A549 (cell line): Measurements from ENCODE around the gene LRRC74A. TPM values are rescaled to one million over a fixed set of nuclear protein-coding genes. Genes with fewer than 3 reads are reported as not detected.
"Not testable (repeated sequence)": the region's sequence is repeated elsewhere in the genome, so short reads cannot be mapped to it uniquely, and the experiment has no call there.

Source experiments
- ATAC-seq, 2 experiments: fragments of 200-7000 bp in 1 of 2; fragments of >200 bp in 1 of 2; cut with Nextera tagmentation in 1 of 2; cut with Tn5 transposase in 1 of 2; 3 replicates each; pipeline versions ENCODE4 v1.8.0 to v1.9.1; 2018 to 2020; ENCODE audit warnings: mild to moderate bottlenecking in 1 of 2, moderate library complexity in 1 of 2
- CTCF ChIA-PET: fragments of 300-600 bp; sonication (Branson Sonifier 250); formaldehyde crosslinking; extraction: SDS; loops from one replicate; lab custom pipeline; 2021; ENCODE audit warnings: antibody characterized with exemption, inconsistent platforms; lab: Yijun Ruan, JAX
- POLR2A ChIA-PET: fragments of 350-600 bp; formaldehyde crosslinking; extraction: SDS; loops from one replicate; lab custom pipeline; 2021; ENCODE audit warnings: antibody characterized with exemption, inconsistent platforms; lab: Yijun Ruan, JAX
- DNase-seq, 2 experiments: peaks; one replicate each; pipeline versions ENCODE4 v3.0.0 to v3.0.0-alpha.2; 2011 to 2016; ENCODE audit warnings: low read depth in 1 of 2, low spot score in 1 of 2
- FAIRE-seq: peaks from 2 replicates; lab custom pipeline; 2011; peaks lifted over from hg19 to GRCh38; lab: Jason Lieb, UNC
- H3K27ac ChIP-seq, 2 experiments: fragments of >200 bp; sonication (Bioruptor Twin); formaldehyde crosslinking; 3 replicates each; pipeline ENCODE4 v1.5.1; 2016 to 2017
- H3K4me1 ChIP-seq: fragments of >200 bp; sonication (Bioruptor Twin); formaldehyde crosslinking; 3 replicates; pipeline ENCODE4 v1.6.1; 2016
- H3K4me2 ChIP-seq: fragments of >200 bp; sonication (Bioruptor Twin); formaldehyde crosslinking; 3 replicates; pipeline ENCODE4 v1.6.1; 2016
- H3K4me3 ChIP-seq: fragments of >200 bp; sonication (Bioruptor Twin); formaldehyde crosslinking; 3 replicates; pipeline ENCODE4 v1.5.1; 2016
- H3K9me3 ChIP-seq: fragments of >200 bp; sonication (Bioruptor Twin); formaldehyde crosslinking; 3 replicates; pipeline ENCODE4 v1.6.1; 2016
- CBX8 ChIP-seq: fragments of 200-600 bp; sonication (generic); IDR thresholded peaks from 2 replicates; pipeline ENCODE4 v1.6.1; 2016
- CEBPB ChIP-seq, 2 experiments: fragments of >200 bp in 1 of 2; sonication (Bioruptor Twin) in 1 of 2; formaldehyde crosslinking in 1 of 2; IDR thresholded peaks; 2 replicates each; pipeline ENCODE4 v1.6.1; 2012 to 2016
- CTCF ChIP-seq: fragments of >200 bp; sonication (Bioruptor Twin); formaldehyde crosslinking; IDR thresholded peaks from 3 replicates; pipeline ENCODE4 v1.5.1; 2016
- ELK1 ChIP-seq: fragments of 150-350 bp; IDR thresholded peaks from 2 replicates; pipeline ENCODE4 v1.6.1; 2014; ENCODE audit warnings: low read depth, mild to moderate bottlenecking, low read length
- EP300 ChIP-seq, 2 experiments: fragments of >200 bp; sonication (Bioruptor Twin); formaldehyde crosslinking; IDR thresholded peaks; 2 replicates in 1 of 2; 3 replicates in 1 of 2; pipeline ENCODE4 v1.6.1; 2016 to 2017
- FOSB ChIP-seq: fragments of 250-450 bp; sonication (Bioruptor Pico); IDR thresholded peaks from 2 replicates; pipeline ENCODE4 v1.5.0; 2020; ENCODE audit warnings: mild to moderate bottlenecking, moderate library complexity
- HES2 ChIP-seq: fragments of >200 bp; sonication (Bioruptor Twin); formaldehyde crosslinking; IDR thresholded peaks from 2 replicates; pipeline ENCODE4 v1.6.1; 2016
- HOXB13 ChIP-seq: fragments of 250-450 bp; sonication (Bioruptor Pico); IDR thresholded peaks from 2 replicates; pipeline ENCODE4 v1.5.0; 2020; ENCODE audit warnings: low read depth, mild to moderate bottlenecking, moderate library complexity
- JUN ChIP-seq, 2 experiments: fragments of >200 bp; sonication (Bioruptor Twin); formaldehyde crosslinking; IDR thresholded peaks; 2 replicates in 1 of 2; 3 replicates in 1 of 2; pipeline ENCODE4 v1.6.1; 2016 to 2017
- KDM1A ChIP-seq: fragments of 200-600 bp; sonication (generic); IDR thresholded peaks from 2 replicates; pipeline ENCODE4 v1.6.1; 2016; ENCODE audit warnings: low read depth, mild to moderate bottlenecking
- KDM5A ChIP-seq: fragments of 200-600 bp; sonication (generic); IDR thresholded peaks from 2 replicates; pipeline ENCODE4 v1.6.1; 2016; ENCODE audit warnings: antibody characterized with exemption, mild to moderate bottlenecking
- MAX ChIP-seq: IDR thresholded peaks from 2 replicates; pipeline ENCODE4 v1.6.1; 2012
- MAZ ChIP-seq: fragments of 150-350 bp; IDR thresholded peaks from 2 replicates; pipeline ENCODE4 v1.6.1; 2014; ENCODE audit warnings: antibody characterized with exemption, low read depth, low read length, borderline replicate concordance
- NR3C1 ChIP-seq: fragments of >200 bp; sonication (Bioruptor Twin); formaldehyde crosslinking; IDR thresholded peaks from 3 replicates; pipeline ENCODE4 v1.6.1; 2017
- PBX3 ChIP-seq: IDR thresholded peaks from 2 replicates; pipeline ENCODE4 v1.6.1; 2012
- POLR2A ChIP-seq: IDR thresholded peaks from 2 replicates; pipeline ENCODE4 v1.6.1; 2012; ENCODE audit warnings: mild to moderate bottlenecking, low read length
- RFX5 ChIP-seq: fragments of 450-650 bp; IDR thresholded peaks from 2 replicates; pipeline ENCODE4 v1.7.1; 2014; ENCODE audit warnings: antibody characterized with exemption, mild to moderate bottlenecking, moderate library complexity
- TFCP2L1 ChIP-seq: fragments of 250-450 bp; sonication (Bioruptor Pico); IDR thresholded peaks from 2 replicates; pipeline ENCODE4 v1.5.0; 2021; ENCODE audit warnings: mild to moderate bottlenecking
- TP53 ChIP-seq: fragments of 250-450 bp; sonication (Bioruptor Pico); IDR thresholded peaks from 2 replicates; pipeline ENCODE4 v1.5.0; 2021; ENCODE audit warnings: mild to moderate bottlenecking, moderate library complexity
- USF2 ChIP-seq: fragments of 450-650 bp; IDR thresholded peaks from 2 replicates; pipeline ENCODE4 v1.6.1; 2014; ENCODE audit warnings: antibody characterized with exemption
- ZFP36 ChIP-seq: fragments of 450-650 bp; IDR thresholded peaks from 2 replicates; pipeline ENCODE4 v1.6.1; 2014; ENCODE audit warnings: borderline replicate concordance; ENCODE audit not compliant: partially characterized antibody
- WGBS: methylation state at CpG from one replicate; pipeline ENCODE4 v1.1.6; 2017; ENCODE audit errors: missing lambda C conversion rate; 5-methylcytosine and 5-hydroxymethylcytosine counted together
- polyA plus RNA-seq, 4 experiments: library from polyadenylated mRNA; depleted of rRNA in 3 of 4; stranded (reverse); fragments of >200 nt; fragmentation: RNase III in 1 of 4; extraction: RNeasy Plus Mini Kit Qiagen cat#74134 plus additional on column Dnase treatment in 1 of 4; gene quantifications; 2 replicates in 3 of 4; 3 replicates in 1 of 4; pipeline ENCODE4 v1.2.3, GENCODE V29; 2011 to 2017

LRRC74A gene
- polyA plus RNA-seq, 2 of the 4 experiments (the other 2 are of a cell fraction) = not detected

- WGBS = 71% methylated on average over 1 of the region's 1 CpG
Measured at GRCh38 chr14:76891391-76891790, 65.2 kb downstream of the LRRC74A start.

GRCh38 chr14:76894308-76894707 is 68.1 kb downstream of the LRRC74A start:
- ATAC-seq (peak; percentile 30 to 67; a peak in 3 of 6 replicates), DNase-seq (no peak)
- H3K27ac ChIP-seq = no peak overlapping the region
- CTCF ChIA-PET = interaction anchor here (1.5 to 43.1 kb wide), 4 partner anchors 16 to 257 kb away, joined by 3 to 1600 read pairs (median 442); partner anchors contain the start of gene CIPC
- no peak overlapping the region for H3K4me3 ChIP-seq
- peaks cover 27% of the 10 kb centered on the region for H3K9me3 ChIP-seq
- POLR2A ChIA-PET = interaction anchor here (2.1 kb wide), 1 partner anchor 10 kb away, joined by 8 read pairs; no protein-coding TSS in a partner anchor
- no peaks in the 10 kb centered on the region for H3K4me1 ChIP-seq
- peak; percentile 71; the same call in 1 of the 2 replicates for TF ChIP-seq RFX5
- no peak for TF ChIP-seq ZFP36
- TF ChIP-seq POLR2A = no peak
- peak; percentile 67 for TF ChIP-seq USF2
- TF ChIP-seq MAX = no peak
- TF ChIP-seq, all 56 proteins: peak for 2
- 93% methylated on average over 5 of the region's 5 CpGs for WGBS
- FAIRE-seq = no peak
- no peak overlapping the region for H3K4me2 ChIP-seq

More at GRCh38 chr14:76891391-76891790, 65.2 kb downstream of the LRRC74A start:
- no peak overlapping the region for H3K4me3 ChIP-seq
- ChIA-PET POLR2A (interaction anchor here (0.7 kb wide), 1 partner anchor 51 kb away, joined by 5 read pairs; no protein-coding TSS in a partner anchor), CTCF (interaction anchor here (15.2 to 43.1 kb wide), 3 partner anchors 17 to 193 kb away, joined by 169 to 1600 read pairs (median 716); partner anchors contain the start of gene CIPC)
- ATAC-seq (no peak), DNase-seq (no peak)
- TF ChIP-seq NR3C1 (no peak), CEBPB (IDR thresholded peaks at IDR 0.05) (no peak), TFCP2L1 (CRISPR knock-in tag) (no peak), MAZ (no peak), EP300 (IDR thresholded peaks at IDR 0.05) (no peak), PBX3 (no peak), FOSB (CRISPR knock-in tag) (no peak)
- TF ChIP-seq, all 56 proteins: peak for 0
- FAIRE-seq = no peak
- no peak overlapping the region for H3K4me2 ChIP-seq
- peaks cover 27% of the 10 kb centered on the region for H3K9me3 ChIP-seq
- no peak overlapping the region for H3K27ac ChIP-seq
- H3K4me1 ChIP-seq = no peaks in the 10 kb centered on the region

GRCh38 chr14:76898006-76898405 is 71.8 kb downstream of the LRRC74A start:
- WGBS = 95% methylated on average over 18 of the region's 37 CpGs

GRCh38 chr14:76900682-76901081 is 74.5 kb downstream of the LRRC74A start:
- peak overlapping the region; percentile 31 to 96; a peak in 3 of 6 replicates for H3K27ac ChIP-seq
- CTCF ChIA-PET = interaction anchor here (1.1 to 23.9 kb wide), 5 partner anchors 13 to 194 kb away, joined by 4 to 716 read pairs (median 29); no protein-coding TSS in a partner anchor
- TF ChIP-seq KDM1A = no peak
- no peak for TF ChIP-seq JUN (IDR thresholded peaks at IDR 0.05)
- TF ChIP-seq CTCF = no peak
- no peak for TF ChIP-seq TP53 (CRISPR knock-in tag)
- no peak for TF ChIP-seq CBX8
- TF ChIP-seq KDM5A = no peak
- TF ChIP-seq ELK1 = no peak
- no peak for TF ChIP-seq CEBPB (IDR thresholded peaks at IDR 0.05)
- no peak for TF ChIP-seq RFX5
- TF ChIP-seq HOXB13 (CRISPR knock-in tag) = no peak
- TF ChIP-seq HES2 = no peak
- no peak for TF ChIP-seq FOSB (CRISPR knock-in tag)
- TF ChIP-seq, all 56 proteins: peak for 0
- Histone ChIP-seq H3K9me3 (no peaks in the 10 kb centered on the region), H3K4me1 (peaks cover 28% of the 10 kb centered on the region), H3K4me2 (no peak overlapping the region), H3K4me3 (no peak overlapping the region)
- WGBS = 92% methylated on average over 4 of the region's 4 CpGs
- DNase-seq (no peak), FAIRE-seq (no peak), ATAC-seq (no peak)
- POLR2A ChIA-PET = interaction anchor here (0.6 to 0.8 kb wide), 2 partner anchors 124 to 133 kb away, joined by 3 to 5 read pairs; no protein-coding TSS in a partner anchor

More at GRCh38 chr14:76898006-76898405, 71.8 kb downstream of the LRRC74A start:
- CTCF ChIA-PET, H3K27ac ChIP-seq, DNase-seq, ATAC-seq, H3K9me3 ChIP-seq, H3K4me1 ChIP-seq, H3K4me3 ChIP-seq, FAIRE-seq, H3K4me2 ChIP-seq, POLR2A ChIA-PET: not testable (repeated sequence)
